Activated CD4-positive, CD25-positive, alpha-beta regulatory T cell treated with anti-CD3 and anti-CD28 coated beads, Interleukin-2, amount 50 U/mL, for 24 hours (primary cell): ENCODE measurements around the gene MIPEP.
"Not testable (repeated sequence)": the region's sequence is repeated elsewhere in the genome, so short reads cannot be mapped to it uniquely, and the experiment has no call there.

ENCODE experiments used
- ATAC-seq, 2 donors: fragments of 150-1000 bp; cut with Tn5 transposase; one replicate each; pipeline ENCODE4 v1.10.0; 2021; ENCODE audit warnings: mild to moderate bottlenecking in 1 of 2, moderate library complexity in 1 of 2

The MIPEP gene

GRCh38 chr13:23770973-23771372 lies 118.2 kb downstream of the MIPEP start:
- ATAC-seq = no peak

- ATAC-seq = no peak
Measured at GRCh38 chr13:23770428-23770827, 118.8 kb downstream of the MIPEP start.

- no peak for ATAC-seq
Measured at GRCh38 chr13:23769401-23769800, 119.8 kb downstream of the MIPEP start.

GRCh38 chr13:23767838-23768237 lies 121.4 kb downstream of the MIPEP start:
- no peak for ATAC-seq

- no peak for ATAC-seq
Measured at GRCh38 chr13:23766939-23767338, 122.3 kb downstream of the MIPEP start.

- ATAC-seq = no peak
Measured at GRCh38 chr13:23766283-23766682, 122.9 kb downstream of the MIPEP start.

GRCh38 chr13:23765531-23765930 lies 123.7 kb downstream of the MIPEP start:
- ATAC-seq = no peak

- ATAC-seq = no peak
Measured at GRCh38 chr13:23763318-23763717, 125.9 kb downstream of the MIPEP start.

- ATAC-seq = not testable (repeated sequence)
Measured at GRCh38 chr13:23761760-23762159, 127.4 kb downstream of the MIPEP start.

GRCh38 chr13:23760000-23760399 lies 129.2 kb downstream of the MIPEP start:
- no peak for ATAC-seq

GRCh38 chr13:23758798-23759527 lies 130.2 kb downstream of the MIPEP start:
- ATAC-seq = no peak

GRCh38 chr13:23754997-23755396 lies 134.2 kb downstream of the MIPEP start:
- no peak for ATAC-seq

GRCh38 chr13:23754506-23754905 lies 134.7 kb downstream of the MIPEP start:
- ATAC-seq = no peak

GRCh38 chr13:23753458-23753857 lies 135.7 kb downstream of the MIPEP start:
- no peak for ATAC-seq

- peak; percentile 53 to 80 for ATAC-seq
Measured at GRCh38 chr13:23752111-23753001, 136.8 kb downstream of the MIPEP start.

- peak; percentile 34 to 36 for ATAC-seq
Measured at GRCh38 chr13:23751195-23751594, 138.0 kb downstream of the MIPEP start.

GRCh38 chr13:23750383-23751121 lies 138.6 kb downstream of the MIPEP start:
- ATAC-seq = no peak

- no peak for ATAC-seq
Measured at GRCh38 chr13:23749288-23749873, 139.8 kb downstream of the MIPEP start.

GRCh38 chr13:23748109-23748990 lies 140.8 kb downstream of the MIPEP start:
- ATAC-seq = no peak

GRCh38 chr13:23746141-23746540 lies 143.1 kb downstream of the MIPEP start:
- ATAC-seq = not testable (repeated sequence)

GRCh38 chr13:23744315-23744714 lies 144.9 kb downstream of the MIPEP start:
- peak; percentile 38 to 49 for ATAC-seq
